OCI-LY1 (cell line): ENCODE measurements around the gene CAMK2A.

ENCODE experiments used
- H2AFZ ChIP-seq: fragments of 200-600 bp; sonication (generic), shearing (Covaris generic); 2 replicates; pipeline ENCODE4 v1.6.0; 2014; ENCODE audit warnings: antibody characterized with exemption, mild to moderate bottlenecking, low read length
- H3F3A ChIP-seq: fragments of 200-600 bp; sonication (generic), shearing (Covaris generic); 2 replicates; pipeline ENCODE4 v1.6.0; 2014; ENCODE audit warnings: mild to moderate bottlenecking, antibody characterized with exemption, low read length, moderate library complexity; ENCODE audit not compliant: insufficient read depth
- H3K27ac ChIP-seq: fragments of 200-600 bp; sonication (generic); 2 replicates; pipeline ENCODE4 v1.5.1; 2014; ENCODE audit warnings: low read length, mixed run types, mild to moderate bottlenecking, low read depth; ENCODE audit not compliant: poor library complexity, severe bottlenecking
- H3K27me3 ChIP-seq: fragments of 200-600 bp; sonication (generic); 2 replicates; pipeline ENCODE4 v1.6.0; 2014; ENCODE audit warnings: antibody characterized with exemption, mild to moderate bottlenecking, low read length, moderate library complexity; ENCODE audit not compliant: insufficient read depth
- H3K36me3 ChIP-seq: fragments of 200-600 bp; sonication (generic); 2 replicates; pipeline ENCODE4 v1.6.1; 2014; ENCODE audit warnings: mild to moderate bottlenecking, antibody characterized with exemption, low read length, moderate library complexity, mixed read lengths; ENCODE audit not compliant: insufficient read depth
- H3K4me1 ChIP-seq: fragments of 200-600 bp; sonication (generic); 2 replicates; pipeline ENCODE4 v1.5.1; 2014; ENCODE audit warnings: mild to moderate bottlenecking, low read length, moderate library complexity; ENCODE audit not compliant: insufficient read depth, severe bottlenecking
- H3K4me2 ChIP-seq: fragments of 200-600 bp; sonication (generic), shearing (Covaris generic); 2 replicates; pipeline ENCODE4 v1.6.1; 2014; ENCODE audit warnings: low read length
- H3K4me3 ChIP-seq: fragments of 200-600 bp; sonication (generic); 2 replicates; pipeline ENCODE4 v1.5.1; 2014; ENCODE audit warnings: low read length, low read depth, mild to moderate bottlenecking, mixed read lengths; ENCODE audit not compliant: poor library complexity, severe bottlenecking
- H3K79me2 ChIP-seq: fragments of 200-600 bp; shearing (Covaris generic); 2 replicates; pipeline ENCODE4 v1.6.1; 2016; ENCODE audit warnings: mixed run types, low read length, mixed read lengths; ENCODE audit not compliant: insufficient read depth
- H3K9ac ChIP-seq: fragments of 200-600 bp; sonication (generic), shearing (Covaris generic); 2 replicates; pipeline ENCODE4 v1.6.1; 2014; ENCODE audit warnings: mild to moderate bottlenecking, low read length, mixed read lengths
- H3K9me2 ChIP-seq: fragments of 200-600 bp; sonication (generic), shearing (Covaris generic); 2 replicates; pipeline ENCODE4 v1.6.1; 2014; ENCODE audit warnings: low read depth, mild to moderate bottlenecking, low read length, mixed read lengths
- H3K9me3 ChIP-seq: fragments of 200-600 bp; shearing (Covaris generic); 2 replicates; pipeline ENCODE4 v1.6.1; 2014; ENCODE audit warnings: low read length, mixed read lengths
- H4K20me1 ChIP-seq: fragments of 200-600 bp; sonication (generic), shearing (Covaris generic); 2 replicates; pipeline ENCODE4 v1.6.0; 2016; ENCODE audit warnings: mild to moderate bottlenecking, low read length; ENCODE audit not compliant: insufficient read depth
- CTCF ChIP-seq: fragments of 200-600 bp; sonication (generic), shearing (Covaris generic); IDR thresholded peaks from 2 replicates; pipeline ENCODE4 v1.5.1; 2017; ENCODE audit warnings: mild to moderate bottlenecking, antibody characterized with exemption, low read length, moderate library complexity, mixed read lengths
- EZH2 ChIP-seq: fragments of 200-600 bp; sonication (generic), shearing (Covaris generic); IDR thresholded peaks from 2 replicates; pipeline ENCODE4 v1.8.0; 2017; ENCODE audit warnings: borderline replicate concordance, mixed run types, mild to moderate bottlenecking, antibody characterized with exemption, low read length, moderate library complexity, mixed read lengths

Gene CAMK2A

GRCh38 chr5:150180241-150181026 is 109.1 kb downstream of the CAMK2A start:
- Histone ChIP-seq H4K20me1 (no peaks in the 10 kb centered on the region), H3K9ac (no peak overlapping the region), H3K4me3 (no peak overlapping the region), H3K79me2 (no peaks in the 10 kb centered on the region), H3K9me3 (no peaks in the 10 kb centered on the region), H3K27me3 (0 out of 2 replicates have a peak, but pooled peaks cover 4% of the 10 kb centered on the region), H2AFZ (no peak overlapping the region), H3F3A (no peaks in the 10 kb centered on the region), H3K4me1 (no peaks in the 10 kb centered on the region), H3K4me2 (no peak overlapping the region), H3K9me2 (no peaks in the 10 kb centered on the region), H3K27ac (no peak overlapping the region), H3K36me3 (no peaks in the 10 kb centered on the region)
- TF ChIP-seq CTCF (no peak), EZH2 (no peak)

GRCh38 chr5:150179019-150179620 is 110.5 kb downstream of the CAMK2A start:
- Histone ChIP-seq H3K27me3 (0 out of 2 replicates have a peak, but pooled peaks cover 4% of the 10 kb centered on the region), H3K9me2 (no peaks in the 10 kb centered on the region), H3F3A (no peaks in the 10 kb centered on the region), H3K79me2 (no peaks in the 10 kb centered on the region), H3K4me2 (no peak overlapping the region), H3K9me3 (no peaks in the 10 kb centered on the region), H3K27ac (no peak overlapping the region), H3K4me3 (no peak overlapping the region), H4K20me1 (no peaks in the 10 kb centered on the region), H2AFZ (no peak overlapping the region), H3K9ac (no peak overlapping the region), H3K36me3 (no peaks in the 10 kb centered on the region), H3K4me1 (no peaks in the 10 kb centered on the region)
- TF ChIP-seq EZH2 (no peak), CTCF (no peak)

GRCh38 chr5:150178262-150178661 is 111.3 kb downstream of the CAMK2A start:
- H3K9me2 ChIP-seq: no peaks in the 10 kb centered on the region
- no peaks in the 10 kb centered on the region for H4K20me1 ChIP-seq
- no peak overlapping the region for H2AFZ ChIP-seq
- H3K36me3 ChIP-seq: no peaks in the 10 kb centered on the region
- H3K4me2 ChIP-seq: no peak overlapping the region
- no peaks in the 10 kb centered on the region for H3K9me3 ChIP-seq
- TF ChIP-seq EZH2: no peak
- no peak for TF ChIP-seq CTCF
- no peak overlapping the region for H3K9ac ChIP-seq
- 0 out of 2 replicates have a peak, but pooled peaks cover 4% of the 10 kb centered on the region for H3K27me3 ChIP-seq
- H3F3A ChIP-seq: no peaks in the 10 kb centered on the region
- no peak overlapping the region for H3K27ac ChIP-seq
- no peak overlapping the region for H3K4me3 ChIP-seq
- H3K79me2 ChIP-seq: no peaks in the 10 kb centered on the region
- H3K4me1 ChIP-seq: no peaks in the 10 kb centered on the region
